Peyer's patch (tissue), 4 donors: ENCODE data around the gene SYNDIG1. TPM values are rescaled to one million over a fixed set of nuclear protein-coding genes. Genes with fewer than 3 reads are reported as not detected.

ENCODE experiments used
- DNase-seq, 3 donors: peaks; one replicate each; pipeline ENCODE4 v3.0.0-alpha.2; 2017 to 2019
- H3K27ac ChIP-seq, 4 donors: fragments of 200-600 bp; sonication (generic); one replicate each; pipeline ENCODE4 v1.5.1; 2016 to 2019
- H3K27me3 ChIP-seq, 2 donors: fragments of 200-600 bp; sonication (generic); one replicate each; pipeline ENCODE4 v1.5.1; 2019
- H3K36me3 ChIP-seq, 3 donors: fragments of 200-600 bp; sonication (generic); one replicate each; pipeline ENCODE4 v1.5.1; 2016 to 2019
- H3K4me1 ChIP-seq, 4 donors: fragments of 200-600 bp; sonication (generic); one replicate each; pipeline ENCODE4 v1.5.1; 2016 to 2019
- H3K4me3 ChIP-seq, 4 donors: fragments of 200-600 bp; sonication (generic); 1 replicate in 3 of 4; 2 replicates in 1 of 4; pipeline ENCODE4 v1.5.1; 2016 to 2019; ENCODE audit warnings: mild to moderate bottlenecking in 1 of 4
- H3K9me3 ChIP-seq, 4 donors: fragments of 200-600 bp; sonication (generic); one replicate each; pipeline ENCODE4 v1.5.1; 2016 to 2019; ENCODE audit warnings: mild to moderate bottlenecking in 1 of 4
- CTCF ChIP-seq, 6 experiments: fragments of 450-650 bp in 4 of 6; fragments of 200-600 bp in 2 of 6; sonication (generic) in 1 of 6; IDR thresholded peaks; one replicate each; pipeline ENCODE4 v1.5.1; 2017 to 2019; ENCODE audit warnings: antibody characterized with exemption in 6 of 6, mild to moderate bottlenecking in 3 of 6, moderate library complexity in 1 of 6
- POLR2A ChIP-seq, 2 donors: fragments of 450-650 bp; IDR thresholded peaks; one replicate each; pipeline ENCODE4 v1.5.1; 2017; ENCODE audit warnings: antibody characterized with exemption in 2 of 2, mild to moderate bottlenecking in 2 of 2, moderate library complexity in 2 of 2
- total RNA-seq, 4 donors: library from RNA; depleted of rRNA; stranded (reverse); fragments of >200 nt; gene quantifications; one replicate each; pipeline ENCODE4 v1.1.0, GENCODE V29; 2016

SYNDIG1 gene
- total RNA-seq, 4 donors from 2014 or later = 0.76 to 1.7 TPM; not detected in 2

- no peaks in the 10 kb centered on the region for H3K27me3 ChIP-seq
- H3K4me1 ChIP-seq = no peaks in the 10 kb centered on the region
- TF ChIP-seq POLR2A (IDR thresholded peaks at IDR 0.05) (no peak), CTCF (IDR thresholded peaks at IDR 0.05) (no peak)
- no peak for DNase-seq
- H3K36me3 ChIP-seq = no peaks in the 10 kb centered on the region
- H3K4me3 ChIP-seq = no peak overlapping the region
- H3K9me3 ChIP-seq = no peaks in the 10 kb centered on the region
- H3K27ac ChIP-seq = no peak overlapping the region
Observed at GRCh38 chr20:24460712-24461111, 8.7 kb upstream of the SYNDIG1 start.

GRCh38 chr20:24461848-24462247 lies 7.6 kb upstream of the SYNDIG1 start:
- Histone ChIP-seq H3K27ac (no peak overlapping the region), H3K4me3 (no peak overlapping the region), H3K27me3 (no peaks in the 10 kb centered on the region)

GRCh38 chr20:24462460-24463010 lies 6.9 kb upstream of the SYNDIG1 start:
- Histone ChIP-seq H3K27ac (no peak overlapping the region), H3K9me3 (no peaks in the 10 kb centered on the region), H3K4me3 (no peak overlapping the region), H3K36me3 (no peaks in the 10 kb centered on the region), H3K4me1 (no peaks in the 10 kb centered on the region), H3K27me3 (no peaks in the 10 kb centered on the region)
- DNase-seq = no peak
- no peak for TF ChIP-seq CTCF (IDR thresholded peaks at IDR 0.05)
- no peak for TF ChIP-seq POLR2A (IDR thresholded peaks at IDR 0.05)

More at GRCh38 chr20:24461848-24462247, 7.6 kb upstream of the SYNDIG1 start:
- Histone ChIP-seq H3K9me3 (no peaks in the 10 kb centered on the region), H3K36me3 (no peaks in the 10 kb centered on the region), H3K4me1 (no peaks in the 10 kb centered on the region)
- TF ChIP-seq POLR2A (IDR thresholded peaks at IDR 0.05) (no peak), CTCF (IDR thresholded peaks at IDR 0.05) (no peak)
- no peak for DNase-seq

GRCh38 chr20:24465159-24465558 lies 4.3 kb upstream of the SYNDIG1 start:
- Histone ChIP-seq H3K36me3 (no peaks in the 10 kb centered on the region), H3K9me3 (no peaks in the 10 kb centered on the region), H3K27me3 (peaks cover 0 to 11% of the 10 kb centered on the region in 2 donors), H3K4me3 (no peak overlapping the region), H3K27ac (no peak overlapping the region), H3K4me1 (no peaks in the 10 kb centered on the region)
- no peak for DNase-seq
- no peak for TF ChIP-seq POLR2A (IDR thresholded peaks at IDR 0.05)
- TF ChIP-seq CTCF (IDR thresholded peaks at IDR 0.05) = no peak

- no peaks in the 10 kb centered on the region for H3K9me3 ChIP-seq
- no peak overlapping the region for H3K27ac ChIP-seq
- no peak for DNase-seq
- H3K27me3 ChIP-seq = peaks cover 0 to 15% of the 10 kb centered on the region in 2 donors
- no peaks in the 10 kb centered on the region for H3K4me1 ChIP-seq
- TF ChIP-seq POLR2A (IDR thresholded peaks at IDR 0.05) (no peak), CTCF (IDR thresholded peaks at IDR 0.05) (no peak)
- H3K4me3 ChIP-seq = no peak overlapping the region
- H3K36me3 ChIP-seq = no peaks in the 10 kb centered on the region
Observed at GRCh38 chr20:24465730-24466129, 3.7 kb upstream of the SYNDIG1 start.
